COR-L47 (cell line): ENCODE data around the gene DSE.
"Not testable (repeated sequence)": the region's sequence is repeated elsewhere in the genome, so short reads cannot be mapped to it uniquely, and the experiment has no call there.

ENCODE experiments used
- DNase-seq: peaks from one replicate; lab custom pipeline; 2025; lab: John Stamatoyannopoulos, UW

The DSE gene

DNA sequence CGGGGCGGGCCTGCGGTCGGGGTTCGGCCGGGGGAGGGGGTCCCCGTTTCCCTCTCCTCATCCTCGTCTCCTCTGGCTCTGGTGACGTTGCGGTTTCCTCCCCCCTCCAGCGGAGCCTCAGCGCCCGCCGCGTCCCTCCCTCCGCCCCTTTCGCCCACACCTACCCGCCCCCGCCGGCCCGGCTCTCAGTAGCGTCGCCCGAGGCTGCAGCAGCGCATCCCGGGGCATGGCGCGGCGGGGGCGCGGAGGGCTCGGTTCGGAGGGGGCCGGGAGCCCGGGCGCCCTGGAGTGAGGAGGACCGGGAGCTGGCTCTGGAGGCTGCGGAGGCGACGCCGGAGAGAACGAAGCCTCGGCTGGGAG lies at the start of gene DSE:
Gene DSE, plus strand, starts transcription at position 188 of the 360 bp plus-strand sequence. CDS start 28,304 bp downstream, outside the sequence.
- DNase-seq = peak; percentile 19

DNA sequence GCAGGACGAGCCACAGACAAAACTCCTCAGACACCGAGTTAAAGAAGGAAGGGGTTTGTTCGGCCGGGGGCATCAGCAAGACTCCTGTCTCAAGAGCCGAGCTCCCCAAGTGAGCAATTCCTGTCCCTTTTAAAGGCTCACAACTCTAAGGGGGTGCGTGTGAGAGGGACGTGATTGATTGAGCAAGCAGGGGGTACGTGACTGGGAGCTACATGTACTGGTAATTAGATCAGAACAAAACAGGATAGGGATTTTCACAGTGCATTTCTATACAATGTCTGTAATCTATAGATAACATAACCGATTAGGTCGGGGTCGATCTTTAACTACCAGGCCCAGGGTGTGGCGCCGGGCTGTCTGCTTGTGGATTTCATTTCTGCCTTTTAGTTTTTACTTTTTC lies 48.8 kb upstream of the DSE start:
- DNase-seq = not testable (repeated sequence)

DNA sequence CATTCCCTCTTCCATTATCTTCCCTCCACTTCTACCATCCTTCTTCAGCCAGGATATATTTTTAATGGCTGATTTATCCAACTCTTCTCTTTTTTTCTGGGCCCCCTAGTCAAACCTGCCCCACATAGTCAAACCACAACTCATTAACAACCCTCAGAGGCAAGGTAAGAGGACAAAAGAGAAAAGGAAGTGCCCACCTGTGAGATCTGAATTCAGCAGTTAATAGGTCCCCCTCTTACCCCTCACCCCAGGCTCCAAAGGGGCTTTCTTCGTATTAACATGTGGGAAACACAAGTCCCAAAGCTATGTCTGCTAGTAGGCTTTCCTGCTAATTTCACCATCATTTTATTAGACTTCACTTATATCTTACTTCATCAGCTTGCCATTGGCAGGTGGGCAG lies 46.9 kb upstream of the DSE start:
- no peak for DNase-seq

DNA sequence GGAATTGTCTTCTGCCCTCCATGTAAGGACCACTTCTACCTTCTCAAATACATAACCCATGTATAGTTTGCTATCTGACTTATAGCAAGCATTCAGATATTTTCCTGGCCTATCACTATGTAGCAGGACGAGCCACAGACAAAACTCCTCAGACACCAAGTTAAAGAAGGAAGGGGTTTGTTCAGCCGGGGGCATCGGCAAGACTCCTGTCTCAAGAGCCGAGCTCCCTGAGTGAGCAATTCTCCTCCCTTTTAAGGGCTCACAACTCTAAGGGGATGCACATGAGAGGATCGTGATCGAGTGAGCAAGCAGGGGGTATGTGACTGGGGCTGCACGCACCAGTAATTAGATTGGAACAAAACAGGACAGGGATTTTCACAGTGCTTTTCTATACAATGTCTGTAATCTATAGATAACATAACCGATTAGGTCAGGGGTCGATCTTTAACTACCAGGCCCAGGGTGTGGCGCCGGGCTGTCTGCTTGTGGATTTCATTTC lies 45.1 kb upstream of the DSE start:
- not testable (repeated sequence) for DNase-seq

DNA sequence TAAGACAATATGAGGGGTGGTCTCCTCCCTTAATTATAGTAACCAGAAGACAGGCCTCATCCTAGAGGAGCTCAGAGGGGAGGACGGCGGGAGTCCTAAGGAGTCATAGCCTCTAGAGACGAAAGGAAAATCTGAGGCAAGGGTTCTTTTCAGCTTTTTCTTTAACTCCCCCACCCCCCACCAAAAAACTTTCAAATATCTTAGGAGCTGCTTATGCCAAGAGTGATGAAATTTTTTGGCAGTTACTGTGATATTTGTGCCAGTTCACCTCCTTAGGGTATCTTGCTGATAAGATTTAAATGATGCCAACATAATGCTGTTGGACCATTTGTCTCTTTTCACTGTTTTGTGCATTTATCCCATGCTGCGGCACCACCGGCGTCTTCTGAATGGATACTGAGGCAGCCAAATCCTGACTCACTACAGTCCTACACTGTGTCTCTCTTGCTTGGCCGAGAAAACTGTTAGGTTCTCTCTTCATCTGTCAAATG lies 44.5 kb upstream of the DSE start:
- no peak for DNase-seq

DNA sequence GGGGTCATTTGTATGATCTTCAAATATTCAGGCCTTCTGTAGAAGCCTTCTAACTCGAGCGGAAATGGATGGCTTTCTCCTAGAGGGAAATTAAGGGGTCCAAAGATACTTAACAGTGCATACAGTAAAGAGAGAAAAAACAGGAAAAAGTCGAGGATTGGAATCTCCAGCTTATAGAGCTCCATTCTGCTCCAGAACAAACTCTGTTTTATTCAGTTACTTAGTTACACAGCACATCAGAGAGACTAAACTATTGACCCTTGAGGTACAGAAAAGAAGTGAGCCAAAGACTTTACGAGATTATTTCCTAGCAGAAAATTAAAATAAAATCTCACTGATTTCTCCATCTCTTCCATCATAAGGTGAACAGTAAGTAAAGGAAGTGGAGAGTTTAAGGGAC lies 43.8 kb upstream of the DSE start:
- DNase-seq = no peak

DNA sequence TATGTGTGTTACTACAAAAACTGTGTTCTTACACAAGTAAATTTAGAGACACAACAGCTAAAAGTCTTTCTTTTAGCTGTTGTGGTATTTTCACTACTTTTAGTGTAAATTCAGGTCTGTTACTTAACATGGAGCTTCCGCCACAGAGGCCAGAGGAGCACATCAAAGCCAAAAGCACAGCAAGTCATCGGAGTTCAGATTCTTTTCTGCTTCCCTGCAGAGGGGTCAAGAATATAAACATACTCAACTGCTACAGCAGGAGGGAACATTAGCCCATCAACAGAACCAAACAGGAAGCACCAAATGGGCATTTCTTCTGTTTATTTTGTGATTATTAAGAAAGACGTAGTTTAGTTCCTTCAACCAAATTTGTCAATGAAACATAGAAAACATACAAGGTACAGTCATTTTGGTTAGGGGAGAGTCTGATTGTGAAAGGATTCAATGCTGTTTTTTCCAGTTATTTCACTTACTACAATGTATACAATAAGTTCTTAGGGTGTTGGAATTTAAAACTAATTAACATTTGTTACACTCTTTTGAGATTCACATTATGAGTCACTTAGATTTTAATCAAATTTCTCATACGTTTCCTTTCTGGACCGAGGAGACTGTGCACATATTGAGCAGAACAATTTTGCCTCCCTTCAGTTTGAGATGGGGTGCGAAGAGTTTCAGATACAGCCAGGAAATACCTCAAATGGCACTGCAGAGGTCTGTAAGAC lies 42.8 kb upstream of the DSE start:
- DNase-seq = no peak

DNA sequence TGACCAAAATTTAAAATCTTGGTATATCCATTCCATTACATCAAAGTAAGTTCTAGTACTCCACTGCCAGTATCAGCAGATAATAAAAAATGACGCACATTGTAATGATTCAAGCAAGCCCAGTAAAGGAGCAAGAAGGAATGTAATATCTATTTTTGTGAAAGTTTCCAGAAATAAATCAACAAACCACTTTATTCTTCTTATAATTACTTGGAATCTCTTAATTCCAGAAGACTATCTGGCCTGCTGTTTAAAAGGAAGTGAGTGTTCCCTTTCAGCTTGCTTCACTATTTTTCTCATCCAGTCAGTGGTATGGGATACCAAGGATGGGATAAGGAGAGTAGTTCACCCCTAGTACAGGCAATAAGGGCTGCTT lies 42.2 kb upstream of the DSE start:
- DNase-seq = no peak

DNA sequence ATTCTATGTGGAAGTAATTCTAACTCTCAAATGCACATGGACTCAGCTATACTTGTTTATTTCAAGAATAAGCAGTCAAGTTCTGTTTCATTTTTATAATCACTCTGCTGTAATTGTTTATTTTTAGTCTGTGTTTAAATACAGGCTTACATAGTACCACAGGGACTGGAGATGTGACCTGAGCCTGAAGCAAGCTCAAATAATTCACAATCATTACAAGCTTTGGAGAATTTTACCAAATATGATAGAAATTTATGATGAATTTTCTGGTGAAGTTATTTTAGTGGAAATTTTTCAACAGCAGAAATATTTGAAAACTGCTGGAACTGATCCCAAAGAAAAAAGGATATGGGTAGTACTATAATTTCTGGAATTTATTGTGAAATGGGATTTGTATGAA lies 41.6 kb upstream of the DSE start:
- no peak for DNase-seq

DNA sequence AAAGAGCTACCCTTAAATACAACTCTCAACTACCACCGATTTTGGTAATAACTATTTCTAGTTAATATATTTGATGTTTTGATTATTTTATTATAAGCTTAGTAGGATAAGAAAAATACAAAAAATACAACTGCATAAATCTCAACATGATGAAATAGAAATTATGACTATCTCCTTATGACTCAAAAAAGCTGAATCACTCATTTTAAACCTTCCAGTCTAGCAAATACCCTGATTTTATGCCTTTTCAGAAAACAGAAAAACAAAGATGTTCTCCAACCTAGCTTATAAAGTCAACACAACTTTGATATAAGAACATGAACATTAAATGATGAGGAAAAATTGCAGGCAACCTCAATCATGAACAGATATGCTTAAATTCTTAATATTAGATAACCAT lies 40.2 kb upstream of the DSE start:
- no peak for DNase-seq

DNA sequence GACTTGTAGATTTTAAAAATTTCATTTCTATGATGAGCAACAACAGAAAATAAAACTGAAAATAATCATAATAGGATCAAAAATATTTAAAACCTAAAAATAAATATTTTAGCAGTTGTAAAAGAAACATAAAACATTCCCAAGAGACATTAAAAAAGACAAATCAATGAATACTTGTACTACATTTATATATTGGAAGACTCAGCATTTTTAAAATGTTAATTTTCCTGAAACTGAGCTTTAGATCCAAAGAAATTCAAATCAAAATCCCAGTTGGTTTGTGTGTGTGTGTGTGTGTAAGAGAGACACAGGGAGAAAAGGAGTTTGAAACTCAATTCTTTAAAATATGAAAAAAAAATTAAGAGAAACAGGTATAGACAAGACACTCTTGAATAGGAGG lies 38.7 kb upstream of the DSE start:
- no peak for DNase-seq

DNA sequence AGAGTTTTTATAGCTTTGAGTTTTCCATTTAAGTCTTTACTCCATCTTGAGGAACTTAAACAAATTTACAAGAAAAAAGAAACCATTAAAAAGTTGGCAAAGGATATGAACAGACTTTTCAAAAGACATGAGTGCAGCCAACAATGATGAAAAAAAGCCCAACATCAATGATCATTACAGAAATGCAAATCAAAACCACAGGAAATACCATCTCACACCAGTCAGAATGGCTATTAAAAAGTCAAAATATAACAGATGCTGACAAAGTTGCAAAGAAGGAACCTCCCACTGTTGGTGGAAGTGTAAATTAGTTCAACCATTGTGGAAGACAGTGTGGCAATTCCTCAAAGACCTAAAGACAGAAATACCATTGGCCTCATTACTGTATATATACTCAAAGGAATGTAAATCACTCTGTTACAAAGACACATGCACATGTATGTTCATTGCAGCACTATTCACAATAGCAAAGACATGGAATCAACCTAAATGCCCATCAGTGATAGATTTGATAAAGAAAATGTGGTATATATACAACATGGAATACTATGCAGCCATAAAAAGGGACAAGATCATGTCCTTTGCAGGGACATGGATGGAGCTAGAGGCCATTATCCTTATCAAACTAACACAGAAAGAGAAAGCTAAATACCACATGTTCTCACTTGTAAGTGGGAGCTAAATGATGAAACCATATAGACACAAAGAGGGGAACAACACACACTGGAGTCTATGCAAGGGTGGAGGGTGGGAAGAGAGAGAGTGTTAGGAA lies 35.9 kb upstream of the DSE start:
- not testable (repeated sequence) for DNase-seq

DNA sequence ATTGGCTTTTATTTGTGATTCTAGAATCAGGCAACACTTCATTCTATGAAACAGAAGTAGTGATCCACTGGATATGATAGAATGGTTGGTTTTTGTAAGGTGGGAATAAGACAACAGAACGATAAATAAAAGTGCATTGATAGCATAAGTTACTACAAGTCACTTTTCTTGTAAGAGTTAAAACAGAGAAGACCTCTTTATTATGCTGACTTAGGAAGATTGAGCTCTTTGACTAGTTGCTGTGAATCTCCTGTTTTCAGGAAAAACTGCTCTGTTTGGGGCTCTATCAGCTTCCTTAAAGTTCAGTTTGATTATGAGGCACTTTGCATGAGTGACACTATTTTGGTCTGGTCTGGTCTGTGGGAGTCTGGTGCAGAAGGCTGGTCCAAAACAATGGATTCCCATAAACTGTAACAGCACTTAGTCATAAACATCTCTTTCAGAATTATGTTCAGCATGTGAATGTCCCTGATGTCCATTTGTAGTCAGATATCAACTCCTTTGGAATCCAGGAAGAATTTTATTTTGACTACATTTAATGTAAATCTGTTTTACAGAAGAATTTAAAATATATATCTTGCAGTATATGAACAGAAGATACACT lies 35.0 kb upstream of the DSE start:
- DNase-seq = no peak

DNA sequence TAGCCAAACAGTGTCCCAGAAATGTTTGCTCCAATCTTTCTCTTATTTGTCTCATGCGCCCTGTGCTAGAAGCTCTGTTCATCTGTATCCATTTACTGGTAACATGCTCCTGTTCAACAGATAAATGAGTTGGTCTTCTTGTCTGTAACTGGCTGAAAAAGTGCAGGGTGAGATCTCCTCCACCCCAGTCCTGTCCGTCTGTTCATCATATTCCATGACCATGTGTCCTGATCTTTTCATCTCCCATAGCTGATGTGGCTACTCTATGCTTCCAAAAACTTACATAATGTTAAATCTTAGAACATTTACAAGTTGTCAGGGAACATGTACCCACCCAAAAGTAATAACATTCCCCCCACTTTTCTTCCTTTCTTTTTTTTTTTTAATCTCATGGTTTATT lies 31.8 kb upstream of the DSE start:
- DNase-seq = no peak

DNA sequence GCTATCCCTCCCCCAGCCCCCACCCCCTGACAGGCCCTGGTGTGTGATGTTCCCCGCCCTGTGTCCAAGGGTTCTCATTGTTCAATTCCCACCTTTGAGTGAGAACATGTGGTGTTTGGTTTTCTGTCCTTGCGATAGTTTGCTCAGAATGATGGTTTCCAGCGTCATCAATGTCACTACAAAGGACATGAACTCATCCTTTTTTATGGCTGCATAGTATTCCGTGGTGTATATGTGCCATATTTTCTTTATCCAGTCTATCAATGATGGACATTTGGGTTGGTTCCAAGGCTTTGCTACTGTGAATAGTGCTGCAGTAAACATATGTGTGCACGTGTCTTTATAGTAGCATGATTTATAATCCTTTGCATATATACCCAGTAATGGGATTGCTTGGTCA lies 30.1 kb upstream of the DSE start:
- DNase-seq = not testable (repeated sequence)

DNA sequence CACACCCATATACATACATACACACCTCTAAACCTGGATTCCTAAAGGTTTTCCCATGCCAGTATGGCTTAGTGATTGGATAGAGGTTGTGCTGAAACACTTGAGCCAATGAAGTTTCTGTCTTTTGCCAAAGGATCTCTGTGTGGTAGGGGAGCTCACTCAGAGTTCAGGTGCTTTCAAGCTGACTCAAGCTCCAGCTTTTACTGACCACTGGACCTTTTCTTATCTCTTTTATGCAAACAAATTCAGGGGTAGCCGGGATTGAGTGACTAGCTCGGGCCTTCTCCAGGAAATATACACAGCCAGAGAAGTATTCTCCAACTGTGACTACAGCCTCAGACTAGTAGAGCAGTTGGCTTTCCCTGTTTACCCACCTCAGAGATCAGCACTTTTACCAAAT lies 21.5 kb upstream of the DSE start:
- no peak for DNase-seq

DNA sequence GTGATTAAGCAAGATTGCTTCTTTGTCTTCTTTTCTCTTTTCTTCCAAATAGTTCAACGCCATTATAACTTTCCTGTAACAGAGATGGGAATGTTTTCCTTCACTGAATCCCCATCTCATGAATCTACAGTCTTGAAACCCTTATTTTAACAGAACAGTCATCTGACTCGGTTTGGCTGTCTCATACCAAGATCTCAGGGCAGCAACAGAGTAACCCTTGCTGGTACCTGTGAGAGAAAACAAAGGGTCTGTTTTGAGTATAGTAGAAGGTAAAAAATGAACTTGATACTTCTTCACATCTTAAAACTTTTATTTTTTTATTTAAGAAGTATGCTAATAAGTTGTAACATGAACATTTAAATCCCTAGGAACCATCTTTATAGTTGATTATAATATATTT lies 19.6 kb upstream of the DSE start:
- no peak for DNase-seq

DNA sequence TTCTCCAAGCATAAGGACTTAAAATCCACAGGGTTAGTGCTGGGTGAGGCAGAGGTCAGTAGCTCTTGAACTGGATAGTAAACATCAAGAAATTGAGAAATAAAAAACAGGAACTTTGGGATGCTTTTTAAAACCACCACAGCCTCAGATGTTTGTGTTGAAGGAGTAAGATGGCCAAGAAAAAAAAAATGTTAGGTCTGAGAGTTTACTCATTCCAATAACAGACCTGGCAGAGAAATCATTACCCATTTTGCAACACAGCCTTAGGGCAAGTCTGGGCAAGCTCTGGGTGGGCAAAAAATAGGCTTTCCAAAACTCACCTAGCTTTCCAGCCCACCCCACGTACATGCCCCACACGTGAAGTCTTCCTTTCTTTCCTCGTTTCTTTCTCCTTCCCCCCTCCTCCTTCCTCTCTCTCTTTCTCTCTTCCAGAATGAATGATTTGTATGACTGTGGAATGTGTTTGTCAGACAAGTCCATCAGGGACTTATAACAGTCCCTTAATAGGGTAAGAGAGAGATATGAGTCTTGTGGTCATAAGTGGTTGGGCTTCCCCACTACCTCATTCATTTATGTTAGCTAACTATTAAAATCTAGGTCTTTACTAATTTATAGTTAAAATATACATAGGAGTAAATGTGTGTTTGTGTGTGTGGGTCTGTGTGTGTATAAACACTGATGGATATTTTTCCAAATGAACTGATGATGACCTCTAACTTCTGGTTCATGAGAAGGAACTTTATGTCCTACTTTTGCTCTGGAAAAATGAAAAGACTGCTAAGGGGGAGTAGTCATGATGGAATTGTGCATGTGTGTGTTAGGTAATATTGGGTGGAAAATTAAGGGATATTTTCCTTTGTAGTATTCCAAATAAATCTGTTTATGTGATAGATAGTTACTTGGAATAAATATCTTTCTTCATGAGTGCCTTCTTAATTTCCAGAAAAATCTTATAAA lies 18.0 kb upstream of the DSE start:
- DNase-seq = no peak

DNA sequence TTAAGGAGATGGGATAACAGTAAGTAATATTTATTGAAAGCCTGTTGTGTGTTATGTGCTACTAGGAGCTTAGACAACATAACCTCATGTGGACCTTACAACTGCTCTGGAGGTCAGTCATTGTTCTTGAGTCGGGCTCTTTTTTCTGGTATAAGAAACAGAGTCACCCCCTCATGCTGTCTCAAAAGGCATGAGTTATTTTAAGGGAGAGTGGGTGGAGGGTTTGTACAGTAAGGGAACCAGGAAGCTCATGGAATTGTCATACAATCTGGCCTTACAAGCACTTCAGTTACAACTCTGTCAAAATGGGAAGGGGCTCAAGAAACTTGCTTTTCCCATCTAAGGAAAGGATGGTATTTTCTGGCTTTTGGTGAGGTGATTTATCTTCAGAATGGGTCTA lies 16.5 kb upstream of the DSE start:
- DNase-seq = no peak

DNA sequence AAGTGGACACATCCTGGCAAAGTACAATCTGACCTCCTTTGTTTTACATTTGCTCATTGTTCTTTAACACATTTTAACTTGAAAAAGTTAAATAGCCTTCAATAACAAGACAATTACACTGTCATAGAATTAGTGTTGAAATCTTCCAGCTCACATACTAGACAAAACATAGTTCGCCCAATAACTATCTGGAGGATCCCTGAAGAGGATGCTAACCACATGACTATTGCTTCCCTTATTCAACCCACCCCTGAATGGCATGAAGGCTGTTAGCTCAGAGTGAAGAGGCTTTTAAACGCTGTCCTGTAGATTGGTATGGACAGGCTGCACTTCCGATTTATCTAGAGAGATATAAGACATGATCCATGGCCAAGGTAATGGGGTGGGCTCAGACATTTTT lies 15.0 kb upstream of the DSE start:
- no peak for DNase-seq

DNA sequence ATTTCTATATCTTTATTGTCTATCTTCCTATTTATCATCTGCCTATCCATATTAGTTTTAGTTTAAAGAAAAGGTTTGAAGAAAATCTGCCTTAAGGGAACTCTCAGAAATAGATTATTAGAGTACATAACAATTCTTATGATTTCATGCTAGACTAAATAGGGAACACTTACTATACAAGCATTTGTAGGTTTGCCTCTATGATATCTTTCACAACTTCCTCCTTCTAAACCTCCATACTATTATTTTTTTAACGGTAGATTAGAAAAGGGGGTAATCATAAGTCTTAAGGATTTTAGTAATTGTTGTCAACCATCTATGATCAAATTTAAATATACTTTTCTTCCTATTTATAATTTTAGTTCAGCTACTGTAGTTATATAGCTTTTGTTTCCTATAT lies 11.6 kb upstream of the DSE start:
- no peak for DNase-seq

DNA sequence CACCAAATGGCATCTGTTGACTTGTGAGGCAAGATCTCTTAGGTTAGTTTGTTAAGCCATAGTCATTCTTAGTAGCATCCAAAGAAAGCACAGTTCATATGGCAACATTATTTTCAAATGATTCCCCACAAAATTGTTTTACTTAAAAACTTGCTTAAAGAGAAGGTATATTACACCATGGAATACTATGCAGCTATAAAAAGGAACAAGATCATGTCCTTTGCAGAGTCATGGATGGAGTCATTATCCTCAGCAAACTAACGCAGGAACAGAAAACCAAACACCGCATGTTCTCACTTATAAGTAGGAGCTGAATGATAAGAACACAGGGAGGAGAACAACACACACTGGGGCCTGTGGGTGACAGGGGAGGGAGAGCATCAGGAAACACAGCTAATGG lies 10.9 kb upstream of the DSE start:
- no peak for DNase-seq
